Mucosa of descending colon (tissue), 3 donors: ENCODE data around the gene DDX52. TPM values are rescaled to one million over a fixed set of nuclear protein-coding genes. Genes with fewer than 3 reads are reported as not detected.
"Not testable (repeated sequence)": the region's sequence is repeated elsewhere in the genome, so short reads cannot be mapped to it uniquely, and the experiment has no call there.

Experiments used
- ATAC-seq: fragments of 200-7000 bp; cut with Tn5 transposase; one replicate; pipeline ENCODE4 v1.9.1; 2020; ENCODE audit warnings: mild to moderate bottlenecking, moderate library complexity
- DNase-seq, 3 donors: peaks; one replicate each; pipeline ENCODE4 v3.0.0-alpha.2; 2020
- H3K36me3 ChIP-seq: fragments of 200-600 bp; one replicate; pipeline ENCODE4 v1.8.0; 2021; ENCODE audit warnings: low read depth, mild to moderate bottlenecking
- H3K4me1 ChIP-seq: fragments of 200-600 bp; one replicate; pipeline ENCODE4 v1.8.0; 2021; ENCODE audit warnings: low read depth, mild to moderate bottlenecking
- H3K4me3 ChIP-seq: fragments of 200-600 bp; one replicate; pipeline ENCODE4 v1.8.0; 2021; ENCODE audit warnings: mild to moderate bottlenecking
- H3K9me3 ChIP-seq: fragments of 200-600 bp; one replicate; pipeline ENCODE4 v1.8.0; 2021; ENCODE audit warnings: mild to moderate bottlenecking
- intact Hi-C, 2 donors: fragments of 100-400 bp; cut with DNase I in 1 of 2; cut with micrococcal nuclease in 1 of 2; formaldehyde crosslinking; loops; one replicate each; pipeline versions ENCODE4 v1.11.0 to v1.11.1; 2022; cut with DNase I, micrococcal nuclease
- total RNA-seq, 3 donors: library from RNA; stranded (reverse); fragmentation: NEBNext Ultra II Directional in 2 of 3; extraction: Animal tissue kit (Norgen Biotek cat#: 25700) in 2 of 3; gene quantifications; one replicate each; pipeline versions ENCODE4 v1.2.1 to v1.2.4, GENCODE V29; 2021 to 2023
- TF ChIP-seq, protein P1 (sequence below): fragments of 200-600 bp; IDR thresholded peaks from one replicate; pipeline ENCODE4 v1.8.0; 2022; ENCODE audit warnings: antibody characterized with exemption, mild to moderate bottlenecking
- donor health status: DM: no; HTN: no; CAD: no; lungs with moderate emphysema.
- donor health status: DM: no; HTN: no; CAD: no.
- donor health status: DM: no; HTN: yes; CAD: no.

Gene DDX52
- total RNA-seq, 3 donors from 2014 or later = 22.3 to 26.9 (median 26.0) TPM

DNA sequence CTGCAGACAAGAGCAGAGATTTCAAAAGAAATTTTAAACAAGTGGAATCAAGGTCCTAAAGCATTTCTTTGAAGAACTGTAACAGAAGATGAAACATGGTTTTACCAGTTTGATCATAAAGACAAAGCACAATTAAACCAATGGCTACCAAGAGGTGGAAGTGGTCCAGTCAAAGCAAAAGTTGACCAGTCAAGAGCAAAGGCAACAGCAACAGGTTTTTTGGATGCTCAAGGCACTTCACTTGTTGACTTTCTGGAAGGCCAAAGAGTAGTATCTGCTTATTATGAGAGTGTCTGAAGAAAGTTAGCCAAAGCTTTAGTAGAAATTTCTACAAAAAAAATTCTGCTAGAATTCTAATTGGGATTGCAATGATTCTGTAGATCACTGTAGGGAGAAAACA, 5.3 kb downstream of the DDX52 start:
- Histone ChIP-seq H3K4me3 (no peak overlapping the region), H3K36me3 (no peaks in the 10 kb centered on the region), H3K4me1 (peaks cover 11% of the 10 kb centered on the region), H3K9me3 (no peaks in the 10 kb centered on the region)
- TF ChIP-seq, protein P1, sequence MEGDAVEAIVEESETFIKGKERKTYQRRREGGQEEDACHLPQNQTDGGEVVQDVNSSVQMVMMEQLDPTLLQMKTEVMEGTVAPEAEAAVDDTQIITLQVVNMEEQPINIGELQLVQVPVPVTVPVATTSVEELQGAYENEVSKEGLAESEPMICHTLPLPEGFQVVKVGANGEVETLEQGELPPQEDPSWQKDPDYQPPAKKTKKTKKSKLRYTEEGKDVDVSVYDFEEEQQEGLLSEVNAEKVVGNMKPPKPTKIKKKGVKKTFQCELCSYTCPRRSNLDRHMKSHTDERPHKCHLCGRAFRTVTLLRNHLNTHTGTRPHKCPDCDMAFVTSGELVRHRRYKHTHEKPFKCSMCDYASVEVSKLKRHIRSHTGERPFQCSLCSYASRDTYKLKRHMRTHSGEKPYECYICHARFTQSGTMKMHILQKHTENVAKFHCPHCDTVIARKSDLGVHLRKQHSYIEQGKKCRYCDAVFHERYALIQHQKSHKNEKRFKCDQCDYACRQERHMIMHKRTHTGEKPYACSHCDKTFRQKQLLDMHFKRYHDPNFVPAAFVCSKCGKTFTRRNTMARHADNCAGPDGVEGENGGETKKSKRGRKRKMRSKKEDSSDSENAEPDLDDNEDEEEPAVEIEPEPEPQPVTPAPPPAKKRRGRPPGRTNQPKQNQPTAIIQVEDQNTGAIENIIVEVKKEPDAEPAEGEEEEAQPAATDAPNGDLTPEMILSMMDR = no peak
- no peak for ATAC-seq
- no peak for DNase-seq
- intact Hi-C loops = no loop called here

DNA sequence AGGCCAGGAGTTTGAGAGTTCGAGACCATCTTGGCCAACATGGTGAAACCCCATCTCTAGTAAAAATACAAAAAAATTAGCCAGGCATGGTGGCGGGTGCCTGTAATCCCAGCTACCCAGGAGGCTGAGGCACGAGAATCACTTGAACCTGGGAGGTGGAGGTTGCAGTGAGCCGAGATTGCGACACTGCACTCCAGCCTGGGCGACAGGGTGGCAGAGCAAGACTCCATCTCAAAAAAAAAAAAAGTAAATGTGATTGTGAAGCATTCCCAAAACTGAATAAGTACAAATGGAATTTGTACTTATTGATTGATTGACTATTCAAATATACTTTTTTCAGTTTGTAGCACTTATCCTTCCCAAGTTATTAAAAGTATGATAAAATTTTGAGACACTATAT, 26.8 kb downstream of the DDX52 start:
- ATAC-seq, H3K4me3 ChIP-seq, H3K4me1 ChIP-seq, H3K36me3 ChIP-seq, DNase-seq, H3K9me3 ChIP-seq, intact Hi-C loops: not testable (repeated sequence)

DNA sequence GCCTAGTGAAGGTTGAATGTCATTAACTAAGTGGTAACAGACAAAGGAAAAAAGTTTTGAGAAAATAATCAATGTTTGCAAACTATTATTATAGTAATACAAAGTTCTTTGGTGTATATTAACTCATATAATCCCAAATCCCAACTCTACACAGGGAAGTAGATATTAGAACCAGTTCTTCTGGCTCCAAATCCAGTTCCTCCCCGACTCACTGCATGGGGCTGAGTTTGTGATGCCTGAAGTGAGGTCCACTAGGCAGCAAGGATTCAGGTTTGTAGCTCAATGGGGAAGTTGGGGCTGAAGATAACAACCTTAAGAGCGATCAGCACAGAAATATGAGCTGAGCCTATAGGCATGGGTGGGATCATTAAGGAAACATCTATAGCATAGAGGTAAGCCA, 28.4 kb downstream of the DDX52 start:
- Histone ChIP-seq H3K36me3 (peaks cover 5% of the 10 kb centered on the region), H3K9me3 (no peaks in the 10 kb centered on the region), H3K4me3 (no peak overlapping the region), H3K4me1 (peaks cover under 1% of the 10 kb centered on the region)
- TF ChIP-seq, protein P1 = no peak
- DNase-seq = no peak
- intact Hi-C loops = no loop called here
- ATAC-seq = no peak

DNA sequence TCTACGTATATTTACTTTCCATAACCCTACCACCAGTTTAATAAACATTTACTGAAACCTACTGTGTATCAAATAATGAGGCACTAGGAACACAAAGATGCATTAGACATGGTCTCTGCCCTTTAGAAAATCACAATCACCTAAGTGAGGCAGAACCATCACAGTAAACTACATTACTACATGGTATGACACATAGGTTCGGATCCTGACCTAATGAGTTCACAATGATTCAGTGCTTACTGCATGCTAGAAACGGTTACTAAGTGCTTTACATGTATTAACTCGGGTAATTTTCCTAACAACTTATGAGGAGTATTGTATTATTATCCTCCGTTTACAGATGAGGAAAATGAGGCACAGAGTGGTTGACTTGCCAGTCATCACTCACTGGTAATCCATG, 28.9 kb downstream of the DDX52 start:
- ATAC-seq (no peak), DNase-seq (no peak)
- peaks cover 5% of the 10 kb centered on the region for H3K4me1 ChIP-seq
- intact Hi-C loops = no loop called here
- TF ChIP-seq, protein P1 = no peak
- H3K9me3 ChIP-seq = no peaks in the 10 kb centered on the region
- no peak overlapping the region for H3K4me3 ChIP-seq
- H3K36me3 ChIP-seq = peaks cover 5% of the 10 kb centered on the region

DNA sequence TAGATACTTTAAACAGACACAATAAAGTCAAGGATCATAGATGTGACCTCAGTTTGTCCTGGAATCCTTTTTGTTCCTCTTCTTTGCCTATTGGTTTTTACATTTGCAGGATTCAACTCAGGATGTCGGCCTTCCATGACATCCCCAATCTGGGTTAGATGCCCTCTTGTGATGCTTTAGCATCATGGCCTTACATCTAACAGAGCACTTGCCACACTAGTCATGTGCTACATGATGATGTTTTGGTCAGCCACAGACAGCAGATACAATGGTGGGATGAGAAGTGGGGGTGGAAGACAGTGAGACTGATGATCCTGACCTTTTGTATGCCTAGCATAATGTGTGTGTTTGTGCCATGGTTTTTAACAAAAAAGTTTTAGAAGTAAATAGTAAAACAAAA, 32.3 kb downstream of the DDX52 start:
- no peak for DNase-seq

DNA sequence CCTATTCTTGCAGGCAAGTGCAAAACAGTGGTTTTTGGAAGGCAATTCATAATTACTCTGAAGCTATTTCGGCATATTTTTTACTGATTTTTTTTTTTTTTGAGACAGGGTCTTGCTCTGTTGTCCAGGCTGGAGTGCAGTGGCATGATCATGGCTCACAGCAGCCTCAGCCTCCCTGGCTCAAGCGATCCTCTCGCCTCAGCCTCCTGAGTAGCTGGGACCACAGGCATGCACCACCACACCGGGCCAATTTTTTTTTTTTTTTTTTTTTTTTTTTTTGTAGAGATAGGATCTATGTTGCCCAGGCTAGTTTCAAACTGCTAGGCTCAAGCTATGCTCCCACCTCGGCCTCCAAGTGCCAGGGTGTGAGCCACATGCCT, 33.2 kb downstream of the DDX52 start:
- peaks cover 16% of the 10 kb centered on the region for H3K4me1 ChIP-seq
- intact Hi-C loops, H3K9me3 ChIP-seq, H3K4me3 ChIP-seq, H3K36me3 ChIP-seq, DNase-seq, ATAC-seq: not testable (repeated sequence)

More for the DNA sequence above, 32.3 kb downstream of the DDX52 start:
- Histone ChIP-seq H3K36me3 (no peaks in the 10 kb centered on the region), H3K9me3 (no peaks in the 10 kb centered on the region), H3K4me1 (peaks cover 16% of the 10 kb centered on the region), H3K4me3 (no peak overlapping the region)
- ATAC-seq = no peak
- intact Hi-C loops = no loop called here
- TF ChIP-seq, protein P1 = no peak
